ENCODE measurements around the gene MYO3B. TPM values are rescaled to one million over a fixed set of nuclear protein-coding genes. Genes with fewer than 3 reads are reported as not detected.

Gene MYO3B
- total RNA-seq, 1 donor from 2014 or later: not detected

DNA sequence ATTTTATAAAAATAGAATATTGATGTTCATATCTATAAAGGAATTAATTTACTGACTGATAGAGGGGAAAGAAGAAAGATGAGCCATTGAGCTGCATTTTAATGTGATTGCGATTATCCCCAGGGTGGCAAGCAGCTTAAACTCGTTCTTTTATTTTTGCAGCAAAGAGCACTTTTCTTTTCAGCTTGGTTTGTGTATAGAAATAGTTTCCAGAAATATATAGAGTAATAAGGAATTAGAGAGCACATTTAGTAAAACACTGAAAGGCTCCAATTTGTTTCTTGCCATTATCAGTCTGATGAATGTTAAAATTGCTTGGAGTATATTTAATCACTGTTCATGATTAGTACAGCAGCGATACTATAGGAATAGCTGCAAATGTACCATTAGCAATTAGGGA is 119.5 kb downstream of the MYO3B start:
- Mint-ChIP-seq H3K36me3 (ENCODE audit: insufficient read depth) (no peaks in the 10 kb centered on the region), H3K9me3 (ENCODE audit: low read depth) (peaks cover 9% of the 10 kb centered on the region), H3K4me3 (ENCODE audit: low read depth) (no peak overlapping the region), H3K27me3 (no peaks in the 10 kb centered on the region), H3K4me1 (ENCODE audit: low read depth) (no peaks in the 10 kb centered on the region), H3K27ac (no peak overlapping the region)
- TF ChIP-seq, protein P1, sequence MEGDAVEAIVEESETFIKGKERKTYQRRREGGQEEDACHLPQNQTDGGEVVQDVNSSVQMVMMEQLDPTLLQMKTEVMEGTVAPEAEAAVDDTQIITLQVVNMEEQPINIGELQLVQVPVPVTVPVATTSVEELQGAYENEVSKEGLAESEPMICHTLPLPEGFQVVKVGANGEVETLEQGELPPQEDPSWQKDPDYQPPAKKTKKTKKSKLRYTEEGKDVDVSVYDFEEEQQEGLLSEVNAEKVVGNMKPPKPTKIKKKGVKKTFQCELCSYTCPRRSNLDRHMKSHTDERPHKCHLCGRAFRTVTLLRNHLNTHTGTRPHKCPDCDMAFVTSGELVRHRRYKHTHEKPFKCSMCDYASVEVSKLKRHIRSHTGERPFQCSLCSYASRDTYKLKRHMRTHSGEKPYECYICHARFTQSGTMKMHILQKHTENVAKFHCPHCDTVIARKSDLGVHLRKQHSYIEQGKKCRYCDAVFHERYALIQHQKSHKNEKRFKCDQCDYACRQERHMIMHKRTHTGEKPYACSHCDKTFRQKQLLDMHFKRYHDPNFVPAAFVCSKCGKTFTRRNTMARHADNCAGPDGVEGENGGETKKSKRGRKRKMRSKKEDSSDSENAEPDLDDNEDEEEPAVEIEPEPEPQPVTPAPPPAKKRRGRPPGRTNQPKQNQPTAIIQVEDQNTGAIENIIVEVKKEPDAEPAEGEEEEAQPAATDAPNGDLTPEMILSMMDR (IDR thresholded peaks at IDR 0.05; ENCODE audit: unreplicated experiment): no peak
- no peak for DNase-seq (ENCODE audit: low spot score, unreplicated experiment)

DNA sequence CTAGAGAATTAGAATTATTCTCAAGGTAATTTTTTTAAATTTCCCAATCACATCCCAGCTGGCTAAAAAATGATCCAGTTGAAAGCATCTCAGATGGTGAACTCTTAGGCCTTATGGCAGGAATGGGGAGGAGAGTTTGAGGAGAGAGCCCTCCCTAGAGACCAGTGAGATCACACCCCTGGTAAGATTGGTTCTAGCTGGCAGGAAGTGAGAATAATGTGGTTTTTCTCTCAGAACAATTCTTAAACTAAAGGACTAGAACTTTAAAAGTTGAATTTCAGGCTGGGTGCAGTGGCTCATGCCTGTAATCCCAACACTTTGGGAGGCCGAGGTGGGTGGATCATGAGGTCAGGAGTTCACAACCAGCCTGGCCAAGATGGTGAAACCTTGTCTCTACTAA is 120.2 kb downstream of the MYO3B start:
- DNase-seq (ENCODE audit: low spot score, unreplicated experiment): no peak
- peaks cover 5% of the 10 kb centered on the region for H3K9me3 Mint-ChIP-seq (ENCODE audit: low read depth)
- H3K27ac Mint-ChIP-seq: no peak overlapping the region
- no peaks in the 10 kb centered on the region for H3K4me1 Mint-ChIP-seq (ENCODE audit: low read depth)
- TF ChIP-seq, protein P1 (IDR thresholded peaks at IDR 0.05; ENCODE audit: unreplicated experiment): no peak
- no peaks in the 10 kb centered on the region for H3K36me3 Mint-ChIP-seq (ENCODE audit: insufficient read depth)
- no peak overlapping the region for H3K4me3 Mint-ChIP-seq (ENCODE audit: low read depth)
- no peaks in the 10 kb centered on the region for H3K27me3 Mint-ChIP-seq

GRCh38 chr2:170298861-170299429 is 121.0 kb downstream of the MYO3B start:
- H3K27me3 Mint-ChIP-seq: no peaks in the 10 kb centered on the region
- TF ChIP-seq, protein P1 (IDR thresholded peaks at IDR 0.05; ENCODE audit: unreplicated experiment): no peak
- no peak overlapping the region for H3K4me3 Mint-ChIP-seq (ENCODE audit: low read depth)
- DNase-seq (ENCODE audit: low spot score, unreplicated experiment): no peak
- no peak overlapping the region for H3K27ac Mint-ChIP-seq
- no peaks in the 10 kb centered on the region for H3K36me3 Mint-ChIP-seq (ENCODE audit: insufficient read depth)
- H3K9me3 Mint-ChIP-seq (ENCODE audit: low read depth): peaks cover 4% of the 10 kb centered on the region
- H3K4me1 Mint-ChIP-seq (ENCODE audit: low read depth): no peaks in the 10 kb centered on the region

- Mint-ChIP-seq H3K27ac (no peak overlapping the region), H3K4me3 (ENCODE audit: low read depth) (no peak overlapping the region), H3K9me3 (ENCODE audit: low read depth) (peaks cover 3% of the 10 kb centered on the region), H3K36me3 (ENCODE audit: insufficient read depth) (no peaks in the 10 kb centered on the region), H3K27me3 (no peaks in the 10 kb centered on the region), H3K4me1 (ENCODE audit: low read depth) (no peaks in the 10 kb centered on the region)
- no peak for DNase-seq (ENCODE audit: low spot score, unreplicated experiment)
- TF ChIP-seq, protein P1 (IDR thresholded peaks at IDR 0.05; ENCODE audit: unreplicated experiment): no peak
Measured at GRCh38 chr2:170300993-170301392, 123.0 kb downstream of the MYO3B start.

- Mint-ChIP-seq H3K27me3 (no peaks in the 10 kb centered on the region), H3K27ac (no peak overlapping the region), H3K36me3 (ENCODE audit: insufficient read depth) (no peaks in the 10 kb centered on the region), H3K4me3 (ENCODE audit: low read depth) (no peak overlapping the region), H3K9me3 (ENCODE audit: low read depth) (no peaks in the 10 kb centered on the region), H3K4me1 (ENCODE audit: low read depth) (no peaks in the 10 kb centered on the region)
- TF ChIP-seq, protein P1 (IDR thresholded peaks at IDR 0.05; ENCODE audit: unreplicated experiment): no peak
- DNase-seq (ENCODE audit: low spot score, unreplicated experiment): no peak
Measured at GRCh38 chr2:170301626-170302025, 123.7 kb downstream of the MYO3B start.

Data from progenitor cell of endocrine pancreas (in vitro differentiated cells).